ENCODE measurements around the gene FOXP1. TPM values are rescaled to one million over a fixed set of nuclear protein-coding genes. Genes with fewer than 3 reads are reported as not detected.

FOXP1 gene
- total RNA-seq, 1 experiment from 2014 or later: 75.3 TPM

DNA sequence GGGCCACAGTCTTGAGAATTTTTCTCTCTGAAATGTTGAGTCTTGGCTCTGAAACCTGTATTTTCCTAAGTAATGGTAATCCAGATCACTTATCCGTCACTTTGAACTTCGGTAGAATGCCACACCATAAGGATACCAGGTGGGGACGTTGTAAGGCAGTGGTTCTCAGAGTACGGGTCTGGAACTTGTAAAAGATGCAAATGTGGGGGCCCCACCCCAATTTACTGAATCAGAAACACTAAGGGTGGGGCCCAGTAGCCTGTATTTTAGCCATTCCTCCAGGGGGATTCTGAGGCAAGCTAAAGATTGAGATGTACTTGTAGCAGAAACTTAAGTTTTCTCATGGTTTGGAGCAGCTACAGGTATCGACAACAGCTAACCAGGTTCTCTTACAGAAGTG lies 555.3 kb downstream of the FOXP1 start:
- no peak overlapping the region for H2AFZ ChIP-seq (ENCODE audit: low read length)
- Mint-ChIP-seq H3K27ac (no peak overlapping the region), H3K36me3 (ENCODE audit: insufficient read depth in 1 of 3, low read depth in 3 of 3) (peaks cover 9 to 12% (median 12%) of the 10 kb centered on the region in 3 experiments; a peak in 6 of 7 replicates), H3K4me3 (no peak overlapping the region), H3K4me1 (peaks cover 22 to 25% of the 10 kb centered on the region in 2 experiments), H3K27me3 (ENCODE audit: low read depth) (no peaks in the 10 kb centered on the region), H3K9me3 (peaks cover 4 to 7% of the 10 kb centered on the region in 2 experiments; a peak in 4 of 5 replicates)
- no peak overlapping the region for H3K27ac ChIP-seq (ENCODE audit: insufficient read length, low read depth, low read length)
- H3T11ph ChIP-seq (ENCODE audit: low read length): no peak overlapping the region
- H3K56ac ChIP-seq (ENCODE audit: insufficient read length, low read depth, low read length): no peak overlapping the region
- no peaks in the 10 kb centered on the region for H3K23me2 ChIP-seq (ENCODE audit: insufficient read length, low read depth, low read length, poor library complexity, severe bottlenecking)
- no peaks in the 10 kb centered on the region for H4K20me1 ChIP-seq (ENCODE audit: control insufficient read depth, insufficient read depth, insufficient read length)
- no peak overlapping the region for H3K23ac ChIP-seq (ENCODE audit: insufficient read length, low read depth, low read length)
- no peaks in the 10 kb centered on the region for H3K9me3 ChIP-seq (ENCODE audit: control insufficient read depth, low read depth, low read length)
- H2AK5ac ChIP-seq (ENCODE audit: insufficient read length, low read length): no peak overlapping the region
- H3K4me2 ChIP-seq (ENCODE audit: insufficient read depth, insufficient read length, low read length): no peak overlapping the region
- H4K5ac ChIP-seq (ENCODE audit: insufficient read length, low read depth, low read length): no peak overlapping the region
- H3K18ac ChIP-seq (ENCODE audit: insufficient read length, low read depth, low read length): no peak overlapping the region
- no peaks in the 10 kb centered on the region for H3K79me2 ChIP-seq (ENCODE audit: insufficient read depth, low read length)
- no CpG with 5 or more reads among the region's 5 CpGs for WGBS (ENCODE audit: extremely low coverage, insufficient read length, low lambda C conversion rate)
- DNase-seq: no peak
- H3K9ac ChIP-seq (ENCODE audit: extremely low read depth, insufficient read length, low read length): no peak overlapping the region
- no peak overlapping the region for H4K91ac ChIP-seq (ENCODE audit: insufficient read length, low read depth, low read length)
- no peak overlapping the region for H2BK20ac ChIP-seq (ENCODE audit: low read depth, low read length, poor library complexity, severe bottlenecking)
- no peaks in the 10 kb centered on the region for H3K27me3 ChIP-seq (ENCODE audit: insufficient read depth, low read length)
- H4K8ac ChIP-seq (replicated peaks; ENCODE audit: insufficient read length, low read depth, low read length): no peak overlapping the region
- H3K4me1 ChIP-seq (ENCODE audit: insufficient read depth, low read length): peaks cover 2% of the 10 kb centered on the region; the same call in 1 of the 2 replicates
- TF ChIP-seq CTCF (conservative IDR thresholded peaks at IDR 0.05): no peak
- H3K14ac ChIP-seq (ENCODE audit: insufficient read depth, low read length): no peak overlapping the region
- no peaks in the 10 kb centered on the region for H3K79me1 ChIP-seq (ENCODE audit: insufficient read depth, low read depth, low read length, poor library complexity, severe bottlenecking)
- H2BK15ac ChIP-seq (ENCODE audit: low read depth, low read length): no peak overlapping the region
- no peak overlapping the region for H2BK12ac ChIP-seq (ENCODE audit: insufficient read length, low read depth, low read length)
- no peak overlapping the region for H2BK5ac ChIP-seq (ENCODE audit: insufficient read length, low read length)
- no peak overlapping the region for H3K4ac ChIP-seq (ENCODE audit: low read depth, low read length)
- no peak overlapping the region for H2BK120ac ChIP-seq (ENCODE audit: low read depth, low read length, poor library complexity, severe bottlenecking)

Data from H9 (cell line).